Activated T-helper 2 cell treated with anti-CD3 and anti-CD28 coated beads, Interferon-gamma antibody, Interleukin-2, Interleukin-4, amounts not matched to agents 10 μg/mL and 5 μg/mL and 100 μg/mL, durations not matched to agents 14 hours and 24 hours and 36 hours (primary cell): Measurements from ENCODE around the gene PRKG1. TPM values are rescaled to one million over a fixed set of nuclear protein-coding genes. Genes with fewer than 3 reads are reported as not detected.

ENCODE experiments used
- DNase-seq: peaks from one replicate; pipeline ENCODE4 v3.0.0; 2021; ENCODE audit warnings: low spot score
- H3K27ac Mint-ChIP-seq: one replicate; pipeline ENCODE4 v1.8.0; 2021; ENCODE audit warnings: mixed read lengths
- H3K27me3 Mint-ChIP-seq: one replicate; pipeline ENCODE4 v1.8.0; 2021; ENCODE audit warnings: low read depth, mixed read lengths
- H3K36me3 Mint-ChIP-seq: one replicate; pipeline ENCODE4 v1.8.0; 2021; ENCODE audit warnings: low read depth, mixed read lengths
- H3K4me1 Mint-ChIP-seq: one replicate; pipeline ENCODE4 v1.8.0; 2021; ENCODE audit warnings: low read depth, mixed read lengths
- H3K4me3 Mint-ChIP-seq: one replicate; pipeline ENCODE4 v1.8.0; 2021; ENCODE audit warnings: low read depth, mild to moderate bottlenecking, moderate library complexity, mixed read lengths
- H3K9me3 Mint-ChIP-seq: one replicate; pipeline ENCODE4 v1.8.0; 2021; ENCODE audit warnings: mixed read lengths
- intact Hi-C: fragments of 100-400 bp; cut with micrococcal nuclease; formaldehyde crosslinking; loops from one replicate; pipeline ENCODE4 v1.15.1; 2023
- total RNA-seq: library from RNA; stranded (reverse); gene quantifications from 2 replicates; pipeline ENCODE4 v1.2.3, GENCODE V29; 2022

The PRKG1 gene
- total RNA-seq, 1 donor from 2014 or later = not detected

DNA sequence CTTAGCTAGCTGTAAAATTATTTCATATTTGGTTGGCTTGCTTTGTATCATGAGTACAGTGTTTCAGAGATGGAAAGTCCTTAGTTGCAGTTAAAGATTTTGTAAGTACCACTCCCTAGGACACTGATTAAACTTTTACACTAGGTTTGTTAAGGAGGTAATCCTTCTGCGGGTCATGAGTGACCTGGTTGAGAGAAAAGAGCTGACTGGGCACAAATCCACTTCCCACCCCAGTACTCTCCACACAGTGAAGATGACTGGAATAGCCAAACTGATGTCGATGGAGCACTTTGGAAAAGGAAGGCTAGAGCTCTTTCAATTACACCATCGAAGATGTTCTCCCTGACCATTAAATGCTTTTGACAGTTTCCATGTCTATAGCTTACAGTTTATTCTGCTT, 433.2 kb downstream of the PRKG1 start:
- H3K27me3 Mint-ChIP-seq = no peaks in the 10 kb centered on the region
- H3K4me1 Mint-ChIP-seq = no peaks in the 10 kb centered on the region
- no peaks in the 10 kb centered on the region for H3K36me3 Mint-ChIP-seq
- intact Hi-C loops = no loop called here
- no peak overlapping the region for H3K27ac Mint-ChIP-seq
- no peak overlapping the region for H3K4me3 Mint-ChIP-seq
- no peaks in the 10 kb centered on the region for H3K9me3 Mint-ChIP-seq
- DNase-seq = no peak

GRCh38 chr10:51508156-51508555, 433.9 kb downstream of the PRKG1 start:
- Mint-ChIP-seq H3K4me3 (no peak overlapping the region), H3K36me3 (no peaks in the 10 kb centered on the region), H3K9me3 (no peaks in the 10 kb centered on the region), H3K27me3 (no peaks in the 10 kb centered on the region), H3K4me1 (no peaks in the 10 kb centered on the region), H3K27ac (no peak overlapping the region)
- no peak for DNase-seq
- intact Hi-C loops = no loop called here

DNA sequence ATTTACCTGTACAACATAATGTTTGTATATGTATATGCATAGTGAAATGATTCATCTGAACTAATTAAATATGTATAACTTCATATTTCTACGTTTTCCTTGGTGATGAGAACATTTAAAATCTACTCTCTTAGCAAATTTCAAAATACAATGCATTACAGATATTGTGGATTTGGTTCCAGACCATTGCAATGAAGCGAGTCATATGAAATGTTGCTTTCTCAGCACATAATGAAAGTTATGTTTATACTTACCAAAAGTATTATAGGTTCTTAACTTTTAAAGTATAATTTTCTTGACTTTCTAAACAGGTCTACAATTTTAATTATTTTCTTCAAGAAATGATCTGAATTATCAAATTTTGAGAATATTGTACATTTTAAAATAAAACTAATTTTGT, 435.9 kb downstream of the PRKG1 start:
- no peaks in the 10 kb centered on the region for H3K36me3 Mint-ChIP-seq
- no peak for DNase-seq
- no peaks in the 10 kb centered on the region for H3K9me3 Mint-ChIP-seq
- H3K27ac Mint-ChIP-seq = no peak overlapping the region
- intact Hi-C loops = no loop called here
- H3K4me3 Mint-ChIP-seq = no peak overlapping the region
- no peaks in the 10 kb centered on the region for H3K27me3 Mint-ChIP-seq
- no peaks in the 10 kb centered on the region for H3K4me1 Mint-ChIP-seq

- no peak for DNase-seq
- Mint-ChIP-seq H3K4me1 (no peaks in the 10 kb centered on the region), H3K36me3 (no peaks in the 10 kb centered on the region), H3K9me3 (no peaks in the 10 kb centered on the region), H3K27me3 (no peaks in the 10 kb centered on the region), H3K27ac (no peak overlapping the region), H3K4me3 (no peak overlapping the region)
- intact Hi-C loops = no loop called here
Observed at GRCh38 chr10:51521605-51522004, 447.3 kb downstream of the PRKG1 start.

DNA sequence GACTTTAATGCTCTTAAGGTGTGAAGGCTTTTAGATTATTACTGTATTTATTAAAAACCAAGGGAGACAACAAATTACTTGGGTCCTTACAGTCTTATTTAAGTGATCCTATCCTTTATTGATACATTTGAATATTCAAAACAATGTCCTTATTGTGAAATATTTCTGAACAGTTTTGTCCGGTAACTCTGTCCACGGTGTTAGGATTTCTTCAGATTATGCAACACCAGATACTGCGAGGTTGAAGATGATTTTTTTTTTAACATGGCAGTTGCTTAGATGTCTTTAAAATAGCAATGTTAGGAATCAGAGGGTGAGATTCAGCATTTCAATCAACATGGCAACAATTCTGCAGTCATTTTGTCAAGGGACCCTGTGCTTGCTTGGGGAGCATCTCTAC, 448.6 kb downstream of the PRKG1 start:
- no peak for DNase-seq
- H3K4me3 Mint-ChIP-seq = no peak overlapping the region
- no peak overlapping the region for H3K27ac Mint-ChIP-seq
- H3K4me1 Mint-ChIP-seq = no peaks in the 10 kb centered on the region
- H3K27me3 Mint-ChIP-seq = no peaks in the 10 kb centered on the region
- H3K36me3 Mint-ChIP-seq = no peaks in the 10 kb centered on the region
- intact Hi-C loops = no loop called here
- H3K9me3 Mint-ChIP-seq = no peaks in the 10 kb centered on the region

GRCh38 chr10:51523440-51523839, 449.2 kb downstream of the PRKG1 start:
- intact Hi-C loops = no loop called here
- H3K27ac Mint-ChIP-seq = no peak overlapping the region

GRCh38 chr10:51524041-51524440, 449.8 kb downstream of the PRKG1 start:
- H3K36me3 Mint-ChIP-seq = no peaks in the 10 kb centered on the region
- H3K4me3 Mint-ChIP-seq = no peak overlapping the region
- H3K9me3 Mint-ChIP-seq = no peaks in the 10 kb centered on the region
- H3K4me1 Mint-ChIP-seq = no peaks in the 10 kb centered on the region
- intact Hi-C loops = no loop called here
- no peak overlapping the region for H3K27ac Mint-ChIP-seq
- no peak for DNase-seq
- peaks cover 1% of the 10 kb centered on the region for H3K27me3 Mint-ChIP-seq

More at GRCh38 chr10:51523440-51523839, 449.2 kb downstream of the PRKG1 start:
- DNase-seq = no peak
- H3K36me3 Mint-ChIP-seq = no peaks in the 10 kb centered on the region
- H3K9me3 Mint-ChIP-seq = no peaks in the 10 kb centered on the region
- no peaks in the 10 kb centered on the region for H3K4me1 Mint-ChIP-seq
- peaks cover 1% of the 10 kb centered on the region for H3K27me3 Mint-ChIP-seq
- no peak overlapping the region for H3K4me3 Mint-ChIP-seq

- no peaks in the 10 kb centered on the region for H3K4me1 Mint-ChIP-seq
Observed at GRCh38 chr10:51527522-51528219, 453.4 kb downstream of the PRKG1 start.

GRCh38 chr10:51528527-51528926, 454.2 kb downstream of the PRKG1 start:
- intact Hi-C loops = no loop called here
- H3K9me3 Mint-ChIP-seq = no peaks in the 10 kb centered on the region
- DNase-seq = no peak
- no peaks in the 10 kb centered on the region for H3K4me1 Mint-ChIP-seq
- H3K27me3 Mint-ChIP-seq = peaks cover 1% of the 10 kb centered on the region
- no peaks in the 10 kb centered on the region for H3K36me3 Mint-ChIP-seq
- no peak overlapping the region for H3K27ac Mint-ChIP-seq
- H3K4me3 Mint-ChIP-seq = no peak overlapping the region

More at GRCh38 chr10:51527522-51528219, 453.4 kb downstream of the PRKG1 start:
- Mint-ChIP-seq H3K9me3 (no peaks in the 10 kb centered on the region), H3K4me3 (no peak overlapping the region), H3K27me3 (peaks cover 1% of the 10 kb centered on the region), H3K36me3 (no peaks in the 10 kb centered on the region), H3K27ac (no peak overlapping the region)
- intact Hi-C loops = no loop called here
- DNase-seq = no peak

DNA sequence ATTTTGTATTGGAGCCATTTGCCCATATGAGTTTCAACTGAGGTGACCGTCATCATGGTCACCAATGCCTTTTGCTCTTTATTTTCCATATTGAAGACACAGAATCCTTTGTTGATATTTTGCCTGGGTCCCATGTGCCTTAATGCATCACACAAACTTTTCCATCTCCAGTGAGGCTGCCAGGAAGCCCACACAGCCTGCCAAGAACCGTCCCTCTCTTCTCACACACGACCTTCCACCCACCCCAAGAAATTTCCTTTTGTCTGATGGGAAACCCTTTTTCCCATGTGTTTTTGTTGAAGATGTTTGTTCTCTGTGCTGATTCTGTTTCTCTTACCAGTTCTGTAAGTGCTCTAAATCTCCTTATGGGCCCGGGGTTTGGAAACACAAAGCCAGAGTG, 456.3 kb downstream of the PRKG1 start:
- Mint-ChIP-seq H3K9me3 (no peaks in the 10 kb centered on the region), H3K36me3 (no peaks in the 10 kb centered on the region), H3K4me3 (no peak overlapping the region), H3K27me3 (peaks cover 1% of the 10 kb centered on the region), H3K27ac (no peak overlapping the region), H3K4me1 (no peaks in the 10 kb centered on the region)
- intact Hi-C loops = no loop called here
- DNase-seq = no peak

- H3K4me3 Mint-ChIP-seq = no peak overlapping the region
Observed at GRCh38 chr10:51532044-51532443, 457.8 kb downstream of the PRKG1 start.

GRCh38 chr10:51542853-51543252, 468.6 kb downstream of the PRKG1 start:
- H3K9me3 Mint-ChIP-seq = no peaks in the 10 kb centered on the region
- H3K27me3 Mint-ChIP-seq = no peaks in the 10 kb centered on the region

More at GRCh38 chr10:51532044-51532443, 457.8 kb downstream of the PRKG1 start:
- no peak overlapping the region for H3K27ac Mint-ChIP-seq
- DNase-seq = no peak
- H3K27me3 Mint-ChIP-seq = peaks cover 1% of the 10 kb centered on the region
- no peaks in the 10 kb centered on the region for H3K9me3 Mint-ChIP-seq
- intact Hi-C loops = no loop called here
- no peaks in the 10 kb centered on the region for H3K36me3 Mint-ChIP-seq
- H3K4me1 Mint-ChIP-seq = no peaks in the 10 kb centered on the region

DNA sequence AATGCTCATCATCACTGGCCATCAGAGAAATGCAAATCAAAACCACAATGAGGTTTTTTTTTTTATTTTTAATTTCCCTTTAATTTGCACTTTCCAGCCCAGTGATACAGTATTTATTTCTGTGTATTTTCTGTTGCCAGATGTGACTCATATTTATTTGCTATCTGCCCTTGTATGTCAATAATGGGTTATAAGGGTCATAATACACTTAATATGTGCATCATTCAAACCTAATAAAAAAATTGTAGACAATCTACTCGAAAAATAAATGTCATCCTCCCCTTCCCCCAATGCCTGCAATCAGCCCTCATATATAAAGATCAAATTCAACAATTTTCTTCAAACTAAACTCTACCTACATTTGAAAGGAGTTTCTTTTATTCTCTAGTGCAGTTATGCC, 470.6 kb downstream of the PRKG1 start:
- intact Hi-C loops = no loop called here
- Mint-ChIP-seq H3K27ac (no peak overlapping the region), H3K36me3 (no peaks in the 10 kb centered on the region), H3K4me1 (no peaks in the 10 kb centered on the region), H3K9me3 (no peaks in the 10 kb centered on the region), H3K27me3 (no peaks in the 10 kb centered on the region), H3K4me3 (no peak overlapping the region)
- no peak for DNase-seq

More at GRCh38 chr10:51542853-51543252, 468.6 kb downstream of the PRKG1 start:
- no peaks in the 10 kb centered on the region for H3K36me3 Mint-ChIP-seq
- intact Hi-C loops = no loop called here
- H3K27ac Mint-ChIP-seq = no peak overlapping the region
- no peak overlapping the region for H3K4me3 Mint-ChIP-seq
- DNase-seq = no peak
- no peaks in the 10 kb centered on the region for H3K4me1 Mint-ChIP-seq

DNA sequence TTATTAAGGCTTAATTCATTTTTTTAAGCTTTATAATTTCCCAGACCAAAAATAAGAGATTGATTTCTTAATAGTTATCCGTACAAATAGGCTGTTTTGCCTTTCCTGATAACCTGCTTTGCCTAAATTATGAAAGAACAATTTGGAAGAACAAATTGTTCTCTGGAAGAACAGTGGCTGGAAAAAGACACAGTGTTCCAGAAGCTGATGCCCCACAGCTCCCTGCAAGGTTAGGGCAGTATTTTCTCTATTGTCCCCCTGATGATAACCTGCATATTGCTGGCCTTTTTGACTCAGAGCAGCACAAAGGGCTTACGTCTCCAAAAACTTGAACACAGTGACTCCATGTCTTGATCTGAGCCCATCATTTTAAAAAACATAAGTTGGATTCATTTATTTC, 473.7 kb downstream of the PRKG1 start:
- no peak overlapping the region for H3K4me3 Mint-ChIP-seq
- no peaks in the 10 kb centered on the region for H3K9me3 Mint-ChIP-seq
- no peaks in the 10 kb centered on the region for H3K4me1 Mint-ChIP-seq
- H3K27ac Mint-ChIP-seq = no peak overlapping the region
- intact Hi-C loops = no loop called here
- H3K36me3 Mint-ChIP-seq = no peaks in the 10 kb centered on the region
- H3K27me3 Mint-ChIP-seq = no peaks in the 10 kb centered on the region
- DNase-seq = no peak
